ENCODE measurements around the gene NRG2.

The NRG2 gene

GRCh38 chr5:139979518-139979917 is 63.6 kb downstream of the NRG2 start:
- H3K4me1 ChIP-seq: no peaks in the 10 kb centered on the region
- TF ChIP-seq Cebpa-rat (IDR thresholded peaks at IDR 0.05): no peak

DNA sequence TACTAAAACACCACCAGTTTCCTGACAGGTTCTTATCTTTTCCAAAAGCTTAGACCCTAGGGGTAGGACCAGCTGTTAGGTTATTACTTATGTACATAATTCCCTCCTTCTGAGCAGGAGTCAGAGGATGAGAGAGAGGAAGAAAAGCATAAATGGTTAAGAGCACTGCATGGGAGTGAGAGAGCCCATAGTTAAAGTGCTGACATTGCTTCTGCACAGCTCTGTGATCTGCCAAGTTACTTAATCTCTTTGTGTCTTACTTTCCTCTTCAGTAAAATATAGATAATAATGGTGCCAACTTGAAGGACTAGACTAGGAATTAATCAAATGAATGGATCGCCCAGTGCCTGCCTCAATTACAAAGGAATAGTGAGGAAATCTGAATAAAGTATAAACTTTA is 66.4 kb downstream of the NRG2 start:
- Histone ChIP-seq H3K9ac (no peak overlapping the region), H3K4me3 (no peak overlapping the region), H4K20me1 (no peaks in the 10 kb centered on the region; the same call in 1 of the 2 replicates), H3K4me2 (no peak overlapping the region), H3K36me3 (no peaks in the 10 kb centered on the region), H3K9me3 (no peaks in the 10 kb centered on the region), H3K27ac (no peak overlapping the region), H3K4me1 (no peaks in the 10 kb centered on the region), H3K27me3 (no peaks in the 10 kb centered on the region)
- TF ChIP-seq Cebpa-rat (IDR thresholded peaks at IDR 0.05): no peak

More at GRCh38 chr5:139979518-139979917, 63.6 kb downstream of the NRG2 start:
- no peaks in the 10 kb centered on the region for H3K27me3 ChIP-seq
- no peak overlapping the region for H3K27ac ChIP-seq
- no peaks in the 10 kb centered on the region; the same call in 1 of the 2 replicates for H4K20me1 ChIP-seq
- H3K36me3 ChIP-seq: no peaks in the 10 kb centered on the region
- no peak overlapping the region for H3K9ac ChIP-seq
- H3K9me3 ChIP-seq: no peaks in the 10 kb centered on the region
- H3K4me2 ChIP-seq: no peak overlapping the region
- no peak overlapping the region for H3K4me3 ChIP-seq

DNA sequence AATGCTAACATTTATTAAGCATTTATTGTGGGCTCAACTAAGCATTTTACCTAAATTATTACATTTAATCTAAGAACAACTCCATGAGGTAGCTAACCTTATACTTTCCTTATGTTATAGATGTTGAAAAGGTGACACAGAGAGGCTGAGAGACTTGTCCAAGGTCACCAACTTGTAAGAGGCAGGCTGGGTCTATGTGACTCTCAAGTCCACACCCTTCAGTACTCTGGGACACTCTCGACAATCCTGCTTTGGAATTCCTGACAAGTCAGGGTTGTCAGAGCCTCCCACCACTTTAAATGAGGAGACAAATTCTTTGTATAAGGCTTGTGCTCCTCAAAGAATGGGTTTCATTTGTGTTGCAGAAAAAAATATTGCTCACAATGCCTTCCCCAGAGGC is 67.2 kb downstream of the NRG2 start:
- H3K9me3 ChIP-seq: no peaks in the 10 kb centered on the region
- no peak overlapping the region for H3K4me3 ChIP-seq
- no peaks in the 10 kb centered on the region; the same call in 1 of the 2 replicates for H4K20me1 ChIP-seq
- no peaks in the 10 kb centered on the region for H3K4me1 ChIP-seq
- no peak overlapping the region for H3K4me2 ChIP-seq
- no peak for TF ChIP-seq Cebpa-rat (IDR thresholded peaks at IDR 0.05)
- H3K9ac ChIP-seq: no peak overlapping the region
- H3K36me3 ChIP-seq: no peaks in the 10 kb centered on the region
- no peaks in the 10 kb centered on the region for H3K27me3 ChIP-seq
- no peak overlapping the region for H3K27ac ChIP-seq

GRCh38 chr5:139975306-139975705 is 67.8 kb downstream of the NRG2 start:
- Histone ChIP-seq H3K27me3 (no peaks in the 10 kb centered on the region), H3K9ac (no peak overlapping the region), H4K20me1 (no peaks in the 10 kb centered on the region; the same call in 1 of the 2 replicates), H3K27ac (no peak overlapping the region), H3K9me3 (no peaks in the 10 kb centered on the region), H3K36me3 (no peaks in the 10 kb centered on the region), H3K4me3 (no peak overlapping the region), H3K4me2 (no peak overlapping the region), H3K4me1 (no peaks in the 10 kb centered on the region)
- TF ChIP-seq Cebpa-rat (IDR thresholded peaks at IDR 0.05): no peak

DNA sequence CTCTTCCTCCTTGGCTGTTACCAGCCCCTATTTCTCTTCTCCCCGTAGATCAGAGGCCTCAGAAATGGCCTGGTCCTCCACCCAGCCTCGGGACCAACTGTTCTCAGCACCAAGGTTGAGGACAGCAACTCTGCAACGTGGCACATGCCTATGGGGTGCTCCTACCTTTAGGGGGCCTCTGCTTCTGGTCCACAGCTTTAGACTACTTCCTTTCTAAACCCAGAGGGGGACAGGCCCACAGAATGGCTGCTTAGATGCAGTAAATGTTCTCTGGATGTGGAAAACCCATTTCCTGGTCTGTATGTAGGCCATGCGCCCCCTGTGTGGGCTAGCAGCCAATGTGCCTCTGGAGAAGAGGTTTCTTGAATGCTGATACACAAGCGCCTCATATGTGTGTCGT is 68.4 kb downstream of the NRG2 start:
- Histone ChIP-seq H3K4me1 (no peaks in the 10 kb centered on the region), H3K9ac (no peak overlapping the region), H3K27ac (no peak overlapping the region), H3K36me3 (no peaks in the 10 kb centered on the region), H3K27me3 (no peaks in the 10 kb centered on the region), H4K20me1 (no peaks in the 10 kb centered on the region; the same call in 1 of the 2 replicates), H3K4me2 (no peak overlapping the region), H3K4me3 (no peak overlapping the region), H3K9me3 (no peaks in the 10 kb centered on the region)
- TF ChIP-seq Cebpa-rat (IDR thresholded peaks at IDR 0.05): no peak

DNA sequence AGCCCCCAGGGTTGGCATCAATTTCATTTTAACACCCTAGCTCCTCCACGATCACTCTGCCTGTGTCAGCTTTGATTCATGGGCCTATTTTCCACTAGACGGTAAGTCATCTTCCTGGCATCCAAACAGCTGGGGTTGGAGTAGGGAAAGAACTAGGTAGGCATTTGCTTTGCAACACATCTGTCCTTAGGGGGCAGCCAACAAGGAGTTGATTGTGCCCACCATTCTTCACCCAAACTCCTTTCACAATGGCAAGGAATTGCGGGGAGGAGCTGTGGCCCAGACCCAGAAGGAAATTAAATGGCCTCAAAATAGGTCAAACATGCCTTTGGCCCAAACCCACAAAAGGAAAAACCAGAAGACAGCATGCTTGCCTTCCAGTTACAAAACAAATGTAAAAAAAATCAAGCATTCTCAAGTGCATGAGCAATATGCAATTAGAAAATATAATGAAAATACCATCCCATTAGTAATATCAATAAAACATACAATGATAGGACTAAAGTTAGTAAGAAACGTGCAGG is 71.8 kb downstream of the NRG2 start:
- TF ChIP-seq Cebpa-rat (IDR thresholded peaks at IDR 0.05): no peak
- Histone ChIP-seq H3K36me3 (no peaks in the 10 kb centered on the region), H4K20me1 (no peaks in the 10 kb centered on the region; the same call in 1 of the 2 replicates), H3K27me3 (no peaks in the 10 kb centered on the region), H3K27ac (no peak overlapping the region), H3K4me1 (no peaks in the 10 kb centered on the region), H3K4me3 (no peak overlapping the region), H3K4me2 (no peak overlapping the region), H3K9ac (no peak overlapping the region), H3K9me3 (no peaks in the 10 kb centered on the region)

DNA sequence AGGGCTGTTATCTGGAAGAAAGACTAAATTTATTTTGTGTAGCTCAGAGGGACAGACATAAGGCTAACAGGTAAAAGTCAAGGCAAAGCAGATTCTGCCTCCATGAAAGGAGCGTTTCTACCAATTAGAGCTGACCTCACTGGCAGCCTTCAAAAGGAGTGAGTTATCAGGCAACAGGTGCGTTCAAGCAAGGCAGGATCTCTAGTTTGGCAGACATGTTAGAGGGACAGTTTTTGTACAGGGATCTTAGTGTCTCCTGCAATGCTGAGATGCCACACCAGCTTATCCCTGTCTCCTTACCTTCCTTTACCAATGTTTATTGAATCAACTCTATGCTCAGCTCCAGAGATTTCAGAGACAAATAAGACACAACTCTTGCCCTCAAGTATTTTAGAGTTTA is 73.8 kb downstream of the NRG2 start:
- H3K9me3 ChIP-seq: no peaks in the 10 kb centered on the region
- no peaks in the 10 kb centered on the region for H3K4me1 ChIP-seq
- H3K9ac ChIP-seq: no peak overlapping the region
- H3K4me2 ChIP-seq: no peak overlapping the region
- H3K36me3 ChIP-seq: no peaks in the 10 kb centered on the region
- H4K20me1 ChIP-seq: no peaks in the 10 kb centered on the region
- no peak overlapping the region for H3K27ac ChIP-seq
- H3K4me3 ChIP-seq: no peak overlapping the region
- TF ChIP-seq Cebpa-rat (IDR thresholded peaks at IDR 0.05): no peak
- H3K27me3 ChIP-seq: no peaks in the 10 kb centered on the region

DNA sequence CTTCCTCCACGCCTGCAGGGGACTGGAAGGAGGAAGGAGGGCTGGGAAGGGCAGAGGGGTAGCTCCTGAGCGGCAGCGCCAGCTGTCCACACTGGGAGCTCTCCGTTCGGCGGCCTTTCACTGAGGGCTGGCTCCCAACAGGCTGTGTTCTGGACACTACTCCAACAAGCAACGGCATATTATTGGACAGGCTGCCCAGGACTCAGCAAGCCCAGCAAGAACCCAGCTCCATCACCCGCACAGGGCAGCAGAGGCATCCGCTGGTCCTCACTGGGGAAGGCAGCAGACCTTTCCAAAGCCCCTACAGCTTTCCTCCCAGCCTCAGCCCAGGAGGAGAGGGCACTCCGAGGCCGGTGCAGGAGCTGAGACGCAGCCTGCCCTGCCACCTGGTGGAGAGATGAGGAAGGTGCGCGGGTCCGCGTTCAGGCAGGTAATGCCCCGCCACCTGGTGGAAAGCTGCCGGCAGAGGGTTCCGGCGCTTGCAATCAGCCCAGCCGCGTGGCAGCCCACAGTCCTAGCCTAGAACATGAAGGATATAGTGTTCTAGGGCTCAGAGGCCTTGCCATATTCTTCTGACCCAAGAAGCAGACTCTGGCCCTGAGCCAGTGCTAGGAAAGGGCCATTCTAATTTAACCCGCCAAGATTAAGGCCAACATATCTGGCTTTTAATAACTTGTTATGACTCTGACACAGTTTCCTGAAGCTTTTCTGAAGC is 74.4 kb downstream of the NRG2 start:
- Histone ChIP-seq H3K27me3 (no peaks in the 10 kb centered on the region), H3K4me2 (no peak overlapping the region), H3K36me3 (no peaks in the 10 kb centered on the region), H3K4me1 (no peaks in the 10 kb centered on the region), H3K9ac (no peak overlapping the region), H4K20me1 (no peaks in the 10 kb centered on the region), H3K4me3 (no peak overlapping the region), H3K27ac (no peak overlapping the region), H3K9me3 (no peaks in the 10 kb centered on the region)
- TF ChIP-seq Cebpa-rat (IDR thresholded peaks at IDR 0.05): no peak

- TF ChIP-seq Cebpa-rat (IDR thresholded peaks at IDR 0.05): no peak
- no peak overlapping the region for H3K4me3 ChIP-seq
- no peaks in the 10 kb centered on the region for H3K36me3 ChIP-seq
- H3K27me3 ChIP-seq: no peaks in the 10 kb centered on the region
- H3K4me1 ChIP-seq: no peaks in the 10 kb centered on the region
- no peak overlapping the region for H3K27ac ChIP-seq
- no peak overlapping the region for H3K9ac ChIP-seq
- H4K20me1 ChIP-seq: no peaks in the 10 kb centered on the region
- no peak overlapping the region for H3K4me2 ChIP-seq
- H3K9me3 ChIP-seq: no peaks in the 10 kb centered on the region
These were observed 75.7 kb downstream of the NRG2 start for GRCh38 chr5:139967353-139967752.

DNA sequence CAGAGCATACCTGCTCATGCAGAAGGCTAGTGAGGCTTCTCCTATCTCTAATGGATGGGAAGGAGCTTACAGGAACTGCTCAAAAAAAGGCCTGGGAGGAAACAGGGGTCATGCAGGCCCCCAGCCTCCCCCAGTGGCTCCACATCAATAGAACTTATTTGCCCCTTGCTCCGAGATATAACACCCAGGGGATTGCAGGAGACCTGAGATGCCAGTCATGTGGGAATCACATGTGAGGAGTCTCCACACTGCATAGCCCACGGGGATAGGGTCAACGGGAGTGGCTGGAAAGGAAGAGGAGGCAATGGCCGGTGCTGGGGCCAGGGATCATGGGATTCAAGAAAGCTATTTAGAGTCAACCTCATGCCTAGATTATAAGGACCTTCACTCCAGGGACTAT is 76.2 kb downstream of the NRG2 start:
- no peaks in the 10 kb centered on the region for H4K20me1 ChIP-seq
- no peaks in the 10 kb centered on the region for H3K9me3 ChIP-seq
- H3K9ac ChIP-seq: 0 out of 2 replicates have a peak overlapping the region, but pooled peaks have one; percentile 3
- no peak overlapping the region for H3K4me3 ChIP-seq
- no peak overlapping the region for H3K27ac ChIP-seq
- H3K27me3 ChIP-seq: no peaks in the 10 kb centered on the region
- no peaks in the 10 kb centered on the region for H3K4me1 ChIP-seq
- TF ChIP-seq Cebpa-rat (IDR thresholded peaks at IDR 0.05): no peak
- H3K4me2 ChIP-seq: no peak overlapping the region
- no peaks in the 10 kb centered on the region for H3K36me3 ChIP-seq

Measured in BLaER1 (cell line).